A549 (cell line): ENCODE results near the gene GLIPR2.
"Not testable (repeated sequence)": the region's sequence is repeated elsewhere in the genome, so short reads cannot be mapped to it uniquely, and the experiment has no call there.

ENCODE experiments used
- ESRRA ChIP-seq: fragments of 150-350 bp; IDR thresholded peaks from 2 replicates; pipeline ENCODE4 v1.6.1; 2014; ENCODE audit warnings: mild to moderate bottlenecking, low read length, borderline replicate concordance
- POLR2A ChIP-seq: IDR thresholded peaks from 2 replicates; pipeline ENCODE4 v1.6.1; 2012; ENCODE audit warnings: mild to moderate bottlenecking, low read length

DNA sequence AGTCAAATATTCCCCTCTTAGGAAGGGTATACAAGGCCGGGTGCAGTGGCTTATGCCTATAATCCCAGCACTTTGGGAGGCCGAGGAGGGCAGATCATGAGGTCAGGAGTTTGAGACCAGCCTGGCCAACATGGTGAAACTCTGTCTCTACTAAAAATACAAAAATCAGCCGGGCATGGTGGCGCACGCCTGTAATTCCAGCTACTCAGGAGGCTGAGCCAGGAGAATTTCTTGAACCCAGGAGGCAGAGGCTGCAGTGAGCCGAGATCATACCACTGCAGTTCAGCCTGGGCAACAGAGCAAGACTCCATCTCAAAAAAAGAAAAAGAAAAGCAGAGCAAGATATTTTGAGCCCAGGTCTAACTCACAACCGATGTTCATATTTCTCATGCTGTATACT is 4.9 kb upstream of the GLIPR2 start:
- TF ChIP-seq ESRRA, POLR2A: not testable (repeated sequence)
